Measurements from ENCODE around the gene ANKRD62.

ANKRD62 gene

GRCh38 chr18:12062974-12063373, 30.7 kb upstream of the ANKRD62 start:
- no peak for TF ChIP-seq EZH2phosphoT487 (IDR thresholded peaks at IDR 0.05; ENCODE audit: borderline replicate concordance, low read length)
- no peak for TF ChIP-seq CTCF (IDR thresholded peaks at IDR 0.05; ENCODE audit: low read depth, low read length, poor library complexity, severe bottlenecking)
- Histone ChIP-seq H3K36me3 (ENCODE audit: control insufficient read depth, low read length) (no peaks in the 10 kb centered on the region), H3K27ac (ENCODE audit: low read depth, low read length) (no peak overlapping the region), H3K9me2 (replicated peaks; ENCODE audit: control insufficient read depth, low read length) (no peaks in the 10 kb centered on the region), H4K20me1 (ENCODE audit: control insufficient read depth, insufficient read depth, low read depth, low read length) (no peaks in the 10 kb centered on the region), H3K4me1 (ENCODE audit: control insufficient read depth, low read length) (no peaks in the 10 kb centered on the region), H3K79me2 (ENCODE audit: control insufficient read depth, low read length) (no peaks in the 10 kb centered on the region), H3K4me2 (ENCODE audit: low read length) (no peak overlapping the region), H3K27me3 (ENCODE audit: control insufficient read depth, low read length) (no peaks in the 10 kb centered on the region), H3F3A (ENCODE audit: control insufficient read depth, insufficient read depth) (no peaks in the 10 kb centered on the region), H3K9me3 (ENCODE audit: control insufficient read depth, insufficient read depth, low read length) (no peaks in the 10 kb centered on the region), H3K4me3 (ENCODE audit: low read length) (no peak overlapping the region)

- no peak overlapping the region for H3K4me2 ChIP-seq (ENCODE audit: low read length)
- H4K20me1 ChIP-seq (ENCODE audit: control insufficient read depth, insufficient read depth, low read depth, low read length), result no peaks in the 10 kb centered on the region
- no peaks in the 10 kb centered on the region for H3F3A ChIP-seq (ENCODE audit: control insufficient read depth, insufficient read depth)
- no peaks in the 10 kb centered on the region for H3K4me1 ChIP-seq (ENCODE audit: control insufficient read depth, low read length)
- no peak overlapping the region for H3K27ac ChIP-seq (ENCODE audit: low read depth, low read length)
- no peaks in the 10 kb centered on the region for H3K36me3 ChIP-seq (ENCODE audit: control insufficient read depth, low read length)
- no peaks in the 10 kb centered on the region for H3K9me3 ChIP-seq (ENCODE audit: control insufficient read depth, insufficient read depth, low read length)
- TF ChIP-seq CTCF (IDR thresholded peaks at IDR 0.05; ENCODE audit: low read depth, low read length, poor library complexity, severe bottlenecking), result no peak
- no peak for TF ChIP-seq EZH2phosphoT487 (IDR thresholded peaks at IDR 0.05; ENCODE audit: borderline replicate concordance, low read length)
- H3K79me2 ChIP-seq (ENCODE audit: control insufficient read depth, low read length), result no peaks in the 10 kb centered on the region
- no peaks in the 10 kb centered on the region for H3K9me2 ChIP-seq (replicated peaks; ENCODE audit: control insufficient read depth, low read length)
- no peak overlapping the region for H3K4me3 ChIP-seq (ENCODE audit: low read length)
- no peaks in the 10 kb centered on the region for H3K27me3 ChIP-seq (ENCODE audit: control insufficient read depth, low read length)
Measured at GRCh38 chr18:12064086-12064763, 29.4 kb upstream of the ANKRD62 start.

GRCh38 chr18:12065397-12065796, 28.2 kb upstream of the ANKRD62 start:
- H3K4me2 ChIP-seq (ENCODE audit: low read length), result no peak overlapping the region
- H3K9me2 ChIP-seq (replicated peaks; ENCODE audit: control insufficient read depth, low read length), result no peaks in the 10 kb centered on the region
- no peaks in the 10 kb centered on the region for H3K9me3 ChIP-seq (ENCODE audit: control insufficient read depth, insufficient read depth, low read length)
- H3K27me3 ChIP-seq (ENCODE audit: control insufficient read depth, low read length), result no peaks in the 10 kb centered on the region
- no peaks in the 10 kb centered on the region for H4K20me1 ChIP-seq (ENCODE audit: control insufficient read depth, insufficient read depth, low read depth, low read length)
- no peak for TF ChIP-seq CTCF (IDR thresholded peaks at IDR 0.05; ENCODE audit: low read depth, low read length, poor library complexity, severe bottlenecking)
- TF ChIP-seq EZH2phosphoT487 (IDR thresholded peaks at IDR 0.05; ENCODE audit: borderline replicate concordance, low read length), result no peak
- H3K79me2 ChIP-seq (ENCODE audit: control insufficient read depth, low read length), result no peaks in the 10 kb centered on the region
- H3K36me3 ChIP-seq (ENCODE audit: control insufficient read depth, low read length), result no peaks in the 10 kb centered on the region
- H3F3A ChIP-seq (ENCODE audit: control insufficient read depth, insufficient read depth), result no peaks in the 10 kb centered on the region
- H3K4me1 ChIP-seq (ENCODE audit: control insufficient read depth, low read length), result no peaks in the 10 kb centered on the region
- no peak overlapping the region for H3K27ac ChIP-seq (ENCODE audit: low read depth, low read length)
- H3K4me3 ChIP-seq (ENCODE audit: low read length), result no peak overlapping the region

All from DOHH2 (cell line).